ENCODE results near the gene PRDM11.
A peak's percentile ranks its signal among the peaks of the same experiment; 100 is the strongest.

Gene PRDM11

DNA sequence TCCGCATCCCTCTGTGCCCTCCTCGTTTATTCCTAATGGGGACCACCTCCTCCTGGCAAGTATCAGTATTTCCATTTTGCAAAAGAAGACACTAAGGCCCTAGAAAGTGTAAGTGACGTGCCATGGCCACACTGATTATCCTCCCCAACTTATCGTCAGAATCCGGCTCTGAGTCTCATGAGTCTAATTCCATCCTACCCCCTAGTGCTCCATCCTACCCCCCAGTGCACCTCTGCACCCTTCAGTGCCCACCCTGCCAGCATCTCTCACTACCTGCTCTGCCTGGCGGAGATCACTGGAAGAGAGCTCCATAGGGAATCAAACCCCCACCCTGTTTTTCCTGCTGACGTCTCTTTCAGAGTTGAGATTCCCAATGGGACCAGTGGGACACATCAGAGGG lies 31.8 kb downstream of the PRDM11 start:
- no peak for DNase-seq

GRCh38 chr11:45178890-45179671 lies 32.6 kb downstream of the PRDM11 start:
- DNase-seq = peak; percentile 10

DNA sequence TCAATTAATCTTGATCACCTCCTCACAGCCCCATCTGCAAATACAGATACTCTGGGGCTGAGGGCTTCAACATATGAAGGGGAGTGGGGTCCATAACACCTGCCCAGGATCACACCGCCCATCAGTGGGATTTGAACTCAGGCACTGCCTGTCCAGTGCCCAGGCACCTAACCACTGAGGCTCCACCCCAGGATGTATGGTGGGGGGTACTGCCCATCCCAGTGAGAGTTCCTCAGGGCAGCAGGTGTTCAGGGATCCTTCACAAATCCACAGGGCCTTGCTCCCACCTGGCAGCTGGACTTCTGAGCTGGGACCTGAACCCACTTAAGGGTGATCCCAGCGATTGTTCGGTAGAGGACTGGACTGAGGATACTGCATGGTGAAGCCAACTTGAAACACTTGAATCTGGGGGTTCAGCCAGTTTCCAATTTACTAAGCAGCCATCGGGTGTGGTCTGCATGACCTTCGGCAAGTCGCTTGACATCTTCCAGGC lies 33.3 kb downstream of the PRDM11 start:
- DNase-seq = no peak

DNA sequence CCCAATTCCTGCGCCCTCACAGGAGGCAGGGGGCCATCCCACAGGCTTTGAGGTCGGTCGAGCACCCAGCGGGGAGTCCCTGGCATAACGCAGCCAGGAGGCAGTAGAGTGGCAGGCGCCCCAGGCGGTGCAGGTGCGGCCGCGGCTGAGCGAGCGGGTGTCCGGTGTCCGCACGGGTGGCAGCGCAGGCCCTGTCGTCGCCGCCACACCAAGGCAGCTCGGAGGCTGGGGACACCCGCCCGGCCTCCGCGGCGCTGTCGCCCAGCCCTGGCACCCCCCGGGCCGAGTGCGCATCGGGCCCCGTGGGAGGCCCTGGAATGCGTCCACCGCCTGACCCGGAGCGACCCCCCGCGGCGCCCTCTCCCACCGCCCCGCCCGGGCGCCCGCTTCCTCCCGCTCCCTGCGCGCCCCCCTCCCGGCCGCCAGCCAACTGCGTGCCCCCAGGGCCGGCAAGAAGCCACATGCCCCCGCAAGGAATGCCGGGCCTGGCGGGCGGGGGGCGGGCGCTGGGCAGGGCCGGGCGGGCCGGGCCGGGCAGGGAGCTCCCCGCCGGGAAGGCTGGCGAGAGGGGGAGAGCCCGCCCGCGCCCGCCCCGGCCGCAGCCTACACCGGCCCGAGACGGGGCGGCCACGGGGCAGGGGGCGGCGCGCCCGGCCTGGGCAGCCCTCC lies 33.9 kb downstream of the PRDM11 start:
- DNase-seq = peak; percentile 67

DNA sequence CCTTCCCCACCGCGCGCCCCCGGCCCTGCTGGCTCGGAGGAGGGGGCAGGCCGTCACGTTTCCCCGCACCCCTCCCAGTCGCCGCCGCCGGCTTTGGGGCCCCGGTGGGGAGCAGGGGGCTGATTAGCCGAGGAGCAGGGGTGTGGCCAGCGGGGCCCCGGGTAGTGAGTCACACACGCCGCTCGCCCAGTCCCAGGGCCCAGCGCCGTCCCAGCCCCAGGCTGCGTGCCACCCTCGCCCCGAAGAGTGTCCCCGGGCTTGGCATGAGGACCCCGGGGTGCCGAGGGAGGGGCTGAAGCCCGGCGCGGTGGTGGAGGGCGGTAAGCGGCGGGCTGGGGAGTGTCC lies 34.4 kb downstream of the PRDM11 start:
- peak; percentile 76 for DNase-seq

GRCh38 chr11:45181193-45181888 lies 34.9 kb downstream of the PRDM11 start:
- DNase-seq = no peak

DNA sequence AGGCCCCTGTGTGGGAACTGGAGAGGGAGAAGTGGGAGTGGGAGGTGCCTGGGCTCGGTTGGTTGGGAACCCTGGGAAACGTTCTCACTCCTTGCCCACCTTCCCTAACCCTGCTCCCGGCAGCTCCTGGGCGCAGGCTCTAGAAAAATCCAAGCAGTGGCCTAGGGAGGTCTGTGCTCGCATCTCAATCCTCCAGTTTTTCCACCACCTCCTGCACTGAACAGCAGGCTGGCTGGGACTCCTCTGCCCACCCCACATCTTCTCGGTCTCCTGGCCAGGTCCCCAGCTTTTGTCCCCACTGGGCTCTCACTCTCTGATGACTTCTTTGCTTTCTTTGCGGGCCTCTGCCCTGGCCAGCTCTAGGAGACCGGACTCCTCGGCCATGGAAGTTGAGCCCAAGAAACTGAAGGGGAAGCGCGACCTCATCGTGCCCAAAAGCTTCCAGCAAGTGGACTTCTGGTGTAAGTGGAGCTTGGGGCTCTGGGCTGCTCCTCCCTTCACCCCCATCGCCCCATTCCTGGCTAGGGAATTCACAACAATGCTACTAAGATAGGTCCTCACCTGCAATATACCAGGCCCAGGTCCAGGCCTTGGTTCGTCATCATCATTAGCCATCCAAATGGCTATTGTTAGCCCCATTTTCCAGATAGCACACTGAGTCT lies 35.6 kb downstream of the PRDM11 start:
- no peak for DNase-seq

DNA sequence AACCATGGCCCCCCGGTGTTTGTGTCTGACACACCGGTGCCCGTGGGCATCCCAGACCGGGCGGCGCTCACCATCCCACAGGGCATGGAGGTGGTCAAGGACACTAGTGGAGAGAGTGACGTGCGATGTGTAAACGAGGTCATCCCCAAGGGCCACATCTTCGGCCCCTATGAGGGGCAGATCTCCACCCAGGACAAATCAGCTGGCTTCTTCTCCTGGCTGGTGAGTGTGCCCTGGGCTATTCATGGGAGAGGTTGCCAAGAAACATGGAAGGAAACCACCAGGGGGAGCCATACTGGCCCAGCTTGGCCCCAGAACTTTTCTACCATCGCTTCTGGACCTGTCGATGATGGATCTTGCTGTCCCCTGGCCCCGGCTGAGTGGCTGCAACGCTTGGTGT lies 36.5 kb downstream of the PRDM11 start:
- DNase-seq = peak; percentile 32

DNA sequence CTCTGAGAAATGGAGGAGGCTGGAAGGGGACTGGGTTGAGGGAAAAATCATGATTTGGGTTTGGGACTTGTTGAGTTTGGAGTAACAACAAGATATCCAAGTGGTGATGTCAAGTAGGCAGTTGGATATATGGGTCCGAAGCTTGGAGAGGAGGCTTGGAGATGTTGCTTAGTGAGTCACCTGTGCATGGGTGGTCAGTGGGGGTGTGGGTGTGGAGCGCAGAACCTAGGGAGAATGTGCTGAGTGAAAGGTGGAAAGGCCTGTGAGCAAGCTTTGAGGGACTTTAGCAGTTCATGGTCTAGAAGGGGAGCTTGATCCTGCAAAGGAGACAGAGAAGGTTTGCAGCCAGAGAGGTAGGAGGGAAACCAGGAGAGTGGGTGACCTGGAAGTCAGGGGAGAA lies 38.2 kb downstream of the PRDM11 start:
- no peak for DNase-seq

GRCh38 chr11:45185228-45185729 lies 38.8 kb downstream of the PRDM11 start:
- DNase-seq = no peak

- DNase-seq = no peak
Observed at GRCh38 chr11:45187375-45187774, 40.9 kb downstream of the PRDM11 start.

DNA sequence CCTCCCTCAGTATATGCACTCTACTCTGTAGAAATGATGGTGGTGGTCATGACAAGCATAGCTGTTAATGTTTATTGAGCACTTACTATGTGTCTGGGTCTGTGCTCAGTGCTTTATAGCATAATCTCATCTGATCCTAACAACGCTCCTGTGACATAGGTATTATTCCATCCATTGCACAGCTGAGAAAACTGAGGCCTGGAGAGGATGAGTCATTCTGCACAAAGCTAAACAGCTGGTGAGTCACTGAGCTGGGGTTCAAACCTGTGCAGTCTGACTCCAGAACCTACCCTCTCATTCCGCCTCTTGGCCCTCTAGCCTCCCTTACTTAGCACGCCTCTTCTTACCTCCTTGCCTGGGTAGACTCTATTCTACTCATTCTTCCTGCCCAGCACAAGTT lies 41.7 kb downstream of the PRDM11 start:
- no peak for DNase-seq

DNA sequence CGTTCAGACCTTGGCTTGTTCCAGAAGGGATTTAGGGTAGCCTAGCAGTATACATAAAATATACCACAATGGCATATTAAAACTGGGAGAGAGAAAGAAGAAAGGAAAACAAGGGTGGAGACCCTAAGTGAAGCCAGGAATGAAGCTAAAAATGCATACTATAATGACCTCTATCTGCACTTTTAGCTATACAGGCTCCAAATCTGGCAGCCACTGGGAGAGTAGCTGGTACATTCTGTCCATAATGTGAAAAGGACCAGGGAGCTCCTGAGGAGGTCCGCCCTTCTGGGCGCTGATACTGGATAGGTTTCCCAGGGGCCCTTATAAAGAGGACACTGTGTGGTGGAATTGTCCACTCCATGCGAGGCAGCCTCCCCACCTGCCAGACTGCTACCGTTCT lies 42.8 kb downstream of the PRDM11 start:
- DNase-seq = no peak

- DNase-seq = no peak
Observed at GRCh38 chr11:45193695-45194094, 47.3 kb downstream of the PRDM11 start.

GRCh38 chr11:45204761-45205160 lies 58.3 kb downstream of the PRDM11 start:
- DNase-seq = no peak

DNA sequence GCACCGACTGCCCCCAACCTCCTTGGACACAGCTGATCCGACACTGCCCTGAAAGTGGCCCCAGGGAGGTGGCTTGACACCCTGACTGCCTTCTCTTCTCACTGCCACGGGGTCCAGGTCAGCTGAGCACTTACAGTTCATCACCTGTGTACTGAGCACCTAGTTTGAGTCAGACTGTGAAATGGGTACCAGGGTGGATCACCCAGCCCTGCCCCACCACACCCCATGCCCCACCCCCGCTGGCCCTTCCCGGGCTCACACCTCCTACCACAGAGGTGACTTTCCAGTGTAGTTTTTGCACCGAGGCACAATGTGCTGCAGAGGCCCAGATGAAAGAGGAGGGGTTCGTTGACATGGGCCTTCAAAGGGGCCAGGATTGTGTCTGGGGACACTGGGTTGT lies 59.5 kb downstream of the PRDM11 start:
- no peak for DNase-seq

DNA sequence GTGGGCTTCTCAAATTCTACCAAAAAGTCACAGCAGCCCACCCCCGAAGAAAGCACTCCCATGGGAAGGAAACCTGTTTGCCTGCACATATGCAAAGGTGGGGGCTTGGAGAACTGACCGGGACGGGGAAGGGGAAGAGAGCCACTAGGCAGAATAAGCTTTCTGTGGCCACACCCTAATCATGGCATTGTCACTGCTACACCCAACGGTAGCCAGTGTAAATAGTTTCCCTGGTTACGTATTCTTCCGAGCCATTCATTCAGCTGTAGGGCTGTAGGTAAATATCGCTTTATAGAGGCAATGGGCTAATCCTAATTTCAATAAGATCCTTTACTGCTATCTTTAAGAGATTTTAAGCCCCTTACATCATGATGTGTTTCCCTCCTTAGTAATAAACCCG lies 61.7 kb downstream of the PRDM11 start:
- DNase-seq = no peak

GRCh38 chr11:45209000-45209879 lies 62.8 kb downstream of the PRDM11 start:
- no peak for DNase-seq

DNA sequence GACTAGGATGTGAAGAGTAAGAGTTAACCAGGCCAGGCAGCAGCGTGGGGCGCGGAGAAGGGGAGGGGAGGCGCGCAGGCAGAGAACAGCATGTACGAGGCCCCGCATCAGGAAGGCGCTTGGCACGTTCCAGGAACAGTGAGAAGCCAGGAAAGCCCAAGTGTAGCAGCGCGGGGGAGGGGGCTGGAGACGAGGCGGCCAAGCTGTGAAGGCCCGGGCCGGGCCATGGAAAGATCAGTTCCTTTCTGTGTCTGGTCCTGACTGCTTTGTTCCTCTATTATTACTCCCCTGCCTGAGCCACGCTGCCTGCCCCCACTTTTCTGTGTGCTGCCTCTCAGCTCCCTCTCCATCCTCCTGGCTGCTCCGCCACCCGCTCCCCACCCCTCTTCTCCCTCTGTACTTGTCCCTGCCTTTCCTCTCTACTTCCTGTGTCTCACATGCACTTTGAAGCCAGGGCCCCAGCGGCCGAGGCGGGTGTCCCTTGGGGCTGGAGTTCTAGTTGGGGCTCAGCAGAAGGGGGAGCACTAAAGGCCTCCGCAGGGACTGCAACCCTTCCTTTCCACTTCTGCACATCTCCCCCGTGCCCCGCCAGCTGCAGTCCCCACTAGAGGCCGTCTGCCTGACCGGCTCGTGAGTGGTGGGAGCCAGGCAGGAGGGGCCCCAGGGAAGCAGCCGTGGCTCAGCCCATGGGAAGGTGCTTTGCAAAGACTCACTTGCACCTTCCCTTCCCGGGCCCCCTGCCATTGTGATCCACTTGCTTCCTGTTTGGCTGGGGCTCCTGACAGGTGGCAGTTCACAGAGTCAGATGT lies 63.7 kb downstream of the PRDM11 start:
- no peak for DNase-seq

DNA sequence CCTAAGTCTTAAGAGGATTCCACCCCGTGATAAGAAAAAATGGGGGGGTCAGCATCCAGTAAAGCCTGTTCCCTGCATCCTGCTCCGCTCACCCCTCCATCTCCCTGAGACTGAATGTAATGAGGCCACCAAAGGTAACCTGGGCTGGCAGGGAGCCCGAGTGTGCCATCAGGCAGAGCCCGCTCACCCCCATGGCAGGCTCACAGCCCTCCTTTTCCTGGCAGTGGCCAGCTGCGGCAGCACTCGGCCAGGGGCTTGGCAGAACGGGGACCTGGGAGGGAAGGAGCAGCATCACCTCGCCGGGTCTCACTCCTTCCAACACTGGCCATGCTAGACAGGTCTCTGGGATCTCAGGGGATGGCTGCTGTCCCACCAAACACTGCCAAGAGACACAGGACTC lies 64.4 kb downstream of the PRDM11 start:
- DNase-seq = no peak

DNA sequence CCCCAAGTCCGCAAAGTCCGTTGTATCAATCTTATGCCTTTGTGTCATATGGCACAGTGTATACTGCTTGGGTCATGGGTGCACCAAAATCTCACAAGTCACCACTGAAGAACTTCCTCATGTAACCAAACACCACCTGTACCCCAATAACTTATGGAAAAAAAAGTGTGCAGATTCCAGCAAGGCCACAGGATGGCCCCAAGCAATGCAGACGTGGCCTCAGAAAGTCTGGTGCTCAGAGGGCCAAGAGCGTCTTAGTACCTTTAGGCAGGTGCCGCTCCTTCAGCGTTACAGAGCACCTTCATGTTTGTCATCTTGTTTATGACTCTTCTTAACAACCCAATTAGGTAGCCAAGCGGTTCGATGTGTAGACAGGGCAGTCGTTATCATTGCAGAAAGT lies 65.3 kb downstream of the PRDM11 start:
- DNase-seq = no peak
